Central memory CD8-positive, alpha-beta T cell (primary cell): ENCODE measurements around the gene GPR31.
"Not testable (repeated sequence)": the region's sequence is repeated elsewhere in the genome, so short reads cannot be mapped to it uniquely, and the experiment has no call there.

Experiments
- ATAC-seq: fragments of 150-1000 bp; cut with Tn5 transposase; replicated peaks from 2 replicates; pipeline ENCODE4 v1.10.0; 2022; ENCODE audit warnings: mild to moderate bottlenecking, moderate FRiP score, moderate number of reproducible peaks; ENCODE audit not compliant: poor library complexity, severe bottlenecking; ENCODE audit errors: extremely low read depth
- DNase-seq, 2 donors: peaks; one replicate each; pipeline ENCODE4 v3.0.0; 2021; ENCODE audit warnings: low spot score in 2 of 2
- H3K27ac Mint-ChIP-seq: one replicate; pipeline ENCODE4 v1.8.0; 2022; ENCODE audit warnings: low read depth, mild to moderate bottlenecking, moderate library complexity, mixed read lengths
- H3K27me3 Mint-ChIP-seq: one replicate; pipeline ENCODE4 v1.8.0; 2022; ENCODE audit warnings: mixed read lengths
- H3K36me3 Mint-ChIP-seq: one replicate; pipeline ENCODE4 v1.8.0; 2022; ENCODE audit warnings: mild to moderate bottlenecking, moderate library complexity, mixed read lengths; ENCODE audit not compliant: insufficient read depth
- H3K4me1 Mint-ChIP-seq: one replicate; pipeline ENCODE4 v1.8.0; 2022; ENCODE audit warnings: mixed read lengths
- H3K4me3 Mint-ChIP-seq: one replicate; pipeline ENCODE4 v1.8.0; 2022; ENCODE audit warnings: mild to moderate bottlenecking, moderate library complexity, mixed read lengths
- H3K9me3 Mint-ChIP-seq: one replicate; pipeline ENCODE4 v1.8.0; 2022; ENCODE audit warnings: mixed read lengths

The GPR31 gene

GRCh38 chr6:167182913-167183314 lies 25.1 kb upstream of the GPR31 start:
- not testable (repeated sequence) for H3K27me3 Mint-ChIP-seq, H3K36me3 Mint-ChIP-seq, H3K9me3 Mint-ChIP-seq, DNase-seq, H3K4me1 Mint-ChIP-seq, H3K4me3 Mint-ChIP-seq, H3K27ac Mint-ChIP-seq
- ATAC-seq = peak; percentile 70

GRCh38 chr6:167181351-167181750 lies 23.6 kb upstream of the GPR31 start:
- H3K4me1 Mint-ChIP-seq, H3K27me3 Mint-ChIP-seq, H3K9me3 Mint-ChIP-seq, ATAC-seq, H3K36me3 Mint-ChIP-seq, H3K27ac Mint-ChIP-seq, H3K4me3 Mint-ChIP-seq, DNase-seq: not testable (repeated sequence)

- DNase-seq, H3K27me3 Mint-ChIP-seq, H3K4me3 Mint-ChIP-seq, H3K36me3 Mint-ChIP-seq, ATAC-seq, H3K27ac Mint-ChIP-seq, H3K4me1 Mint-ChIP-seq, H3K9me3 Mint-ChIP-seq: not testable (repeated sequence)
These were observed 22.3 kb upstream of the GPR31 start for GRCh38 chr6:167180086-167180485.

GRCh38 chr6:167178896-167179655 lies 21.3 kb upstream of the GPR31 start:
- DNase-seq, H3K27ac Mint-ChIP-seq, H3K4me3 Mint-ChIP-seq, H3K4me1 Mint-ChIP-seq, ATAC-seq, H3K27me3 Mint-ChIP-seq, H3K9me3 Mint-ChIP-seq, H3K36me3 Mint-ChIP-seq: not testable (repeated sequence)

- not testable (repeated sequence) for ATAC-seq, H3K27ac Mint-ChIP-seq, H3K4me1 Mint-ChIP-seq, H3K9me3 Mint-ChIP-seq, H3K36me3 Mint-ChIP-seq, DNase-seq, H3K4me3 Mint-ChIP-seq
- peaks cover 17% of the 10 kb centered on the region for H3K27me3 Mint-ChIP-seq
These were observed 19.5 kb upstream of the GPR31 start for GRCh38 chr6:167177271-167177670.

- ATAC-seq, H3K4me3 Mint-ChIP-seq, H3K9me3 Mint-ChIP-seq, H3K4me1 Mint-ChIP-seq, H3K36me3 Mint-ChIP-seq, H3K27ac Mint-ChIP-seq, DNase-seq: not testable (repeated sequence)
- H3K27me3 Mint-ChIP-seq = peaks cover 34% of the 10 kb centered on the region
These were observed 14.2 kb upstream of the GPR31 start for GRCh38 chr6:167172011-167172410.

- H3K4me1 Mint-ChIP-seq, ATAC-seq, H3K9me3 Mint-ChIP-seq, H3K4me3 Mint-ChIP-seq, DNase-seq, H3K27ac Mint-ChIP-seq, H3K36me3 Mint-ChIP-seq: not testable (repeated sequence)
- H3K27me3 Mint-ChIP-seq = peaks cover 34% of the 10 kb centered on the region
These were observed 13.5 kb upstream of the GPR31 start for GRCh38 chr6:167171300-167171699.

- H3K9me3 Mint-ChIP-seq, DNase-seq, H3K4me1 Mint-ChIP-seq, H3K36me3 Mint-ChIP-seq, ATAC-seq, H3K4me3 Mint-ChIP-seq: not testable (repeated sequence)
- peak overlapping the region; percentile 3 for H3K27ac Mint-ChIP-seq
- peaks cover 34% of the 10 kb centered on the region for H3K27me3 Mint-ChIP-seq
These were observed 12.1 kb upstream of the GPR31 start for GRCh38 chr6:167169867-167170266.

- not testable (repeated sequence) for H3K9me3 Mint-ChIP-seq, H3K4me1 Mint-ChIP-seq, H3K36me3 Mint-ChIP-seq, ATAC-seq, DNase-seq, H3K27ac Mint-ChIP-seq, H3K4me3 Mint-ChIP-seq
- H3K27me3 Mint-ChIP-seq = peaks cover 34% of the 10 kb centered on the region
These were observed 10.5 kb upstream of the GPR31 start for GRCh38 chr6:167168296-167168695.

GRCh38 chr6:167167699-167168098 lies 9.9 kb upstream of the GPR31 start:
- H3K4me3 Mint-ChIP-seq, H3K36me3 Mint-ChIP-seq, H3K27ac Mint-ChIP-seq, H3K9me3 Mint-ChIP-seq, H3K4me1 Mint-ChIP-seq, DNase-seq, ATAC-seq: not testable (repeated sequence)
- H3K27me3 Mint-ChIP-seq = peaks cover 31% of the 10 kb centered on the region

- no peaks in the 10 kb centered on the region for H3K36me3 Mint-ChIP-seq
- no peak overlapping the region for H3K27ac Mint-ChIP-seq
- no peaks in the 10 kb centered on the region for H3K9me3 Mint-ChIP-seq
- H3K4me3 Mint-ChIP-seq = no peak overlapping the region
- H3K4me1 Mint-ChIP-seq = no peaks in the 10 kb centered on the region
- H3K27me3 Mint-ChIP-seq = peaks cover 15% of the 10 kb centered on the region
- ATAC-seq (no peak), DNase-seq (no peak)
These were observed 8.2 kb upstream of the GPR31 start for GRCh38 chr6:167165858-167166471.

- Mint-ChIP-seq H3K4me1 (no peaks in the 10 kb centered on the region), H3K27me3 (peaks cover 6% of the 10 kb centered on the region), H3K4me3 (no peak overlapping the region), H3K27ac (no peak overlapping the region), H3K36me3 (no peaks in the 10 kb centered on the region), H3K9me3 (no peaks in the 10 kb centered on the region)
- ATAC-seq (no peak), DNase-seq (no peak)
These were observed 6.5 kb upstream of the GPR31 start for GRCh38 chr6:167164261-167164660.

GRCh38 chr6:167163476-167164011 lies 5.8 kb upstream of the GPR31 start:
- Mint-ChIP-seq H3K4me3 (no peak overlapping the region), H3K9me3 (no peaks in the 10 kb centered on the region), H3K4me1 (no peaks in the 10 kb centered on the region), H3K27ac (no peak overlapping the region), H3K27me3 (no peaks in the 10 kb centered on the region), H3K36me3 (no peaks in the 10 kb centered on the region)
- no peak for ATAC-seq
- no peak for DNase-seq
